Thoracic aorta (tissue), 2 donors: ENCODE results near the gene PRDM9. TPM values are rescaled to one million over a fixed set of nuclear protein-coding genes. Genes with fewer than 3 reads are reported as not detected.
"Not testable (repeated sequence)": the region's sequence is repeated elsewhere in the genome, so short reads cannot be mapped to it uniquely, and the experiment has no call there.

ENCODE experiments used
- ATAC-seq: fragments of 150-250 bp; one replicate; pipeline ENCODE4 v1.8.0; 2017; ENCODE audit warnings: low read depth; ENCODE audit not compliant: insufficient number of reproducible peaks, low FRiP score
- DNase-seq: peaks from one replicate; pipeline ENCODE4 v3.0.0-alpha.2; 2020; ENCODE audit warnings: low spot score
- H3K27ac ChIP-seq, 2 donors: fragments of 200-600 bp; sonication (generic); 1 replicate in 1 of 2; 2 replicates in 1 of 2; pipeline ENCODE4 v1.5.1; 2016; ENCODE audit warnings: mild to moderate bottlenecking in 2 of 2, moderate library complexity in 2 of 2
- H3K27me3 ChIP-seq: fragments of 200-600 bp; sonication (generic); replicated peaks from 2 replicates; pipeline ENCODE4 v1.6.0; 2016; ENCODE audit warnings: mild to moderate bottlenecking; ENCODE audit not compliant: insufficient read depth
- H3K36me3 ChIP-seq: fragments of 200-600 bp; sonication (generic); one replicate; pipeline ENCODE4 v1.5.1; 2016
- H3K4me1 ChIP-seq, 2 donors: fragments of 200-600 bp; sonication (generic); 1 replicate in 1 of 2; 2 replicates in 1 of 2; pipeline versions ENCODE4 v1.5.1 to v1.6.0; 2016; ENCODE audit warnings: low read depth in 2 of 2, mild to moderate bottlenecking in 1 of 2; ENCODE audit not compliant: control insufficient read depth in 1 of 2
- H3K4me3 ChIP-seq: fragments of 200-600 bp; sonication (generic); 2 replicates; pipeline ENCODE4 v1.5.1; 2016; ENCODE audit warnings: mild to moderate bottlenecking
- H3K9me3 ChIP-seq: fragments of 200-600 bp; sonication (generic); 2 replicates; pipeline ENCODE4 v1.5.1; 2016
- total RNA-seq, 2 donors: library from RNA; depleted of rRNA; stranded (reverse); fragments of >200 nt; gene quantifications; one replicate each; pipeline versions ENCODE4 v1.1.0 to v1.2.3, GENCODE V29; 2016
- TF ChIP-seq, protein P1 (sequence below): fragments of 200-600 bp; sonication (generic); IDR thresholded peaks from one replicate; pipeline ENCODE4 v1.5.1; 2019; ENCODE audit warnings: antibody characterized with exemption

PRDM9 gene
- total RNA-seq, 2 donors from 2014 or later, result not detected

DNA sequence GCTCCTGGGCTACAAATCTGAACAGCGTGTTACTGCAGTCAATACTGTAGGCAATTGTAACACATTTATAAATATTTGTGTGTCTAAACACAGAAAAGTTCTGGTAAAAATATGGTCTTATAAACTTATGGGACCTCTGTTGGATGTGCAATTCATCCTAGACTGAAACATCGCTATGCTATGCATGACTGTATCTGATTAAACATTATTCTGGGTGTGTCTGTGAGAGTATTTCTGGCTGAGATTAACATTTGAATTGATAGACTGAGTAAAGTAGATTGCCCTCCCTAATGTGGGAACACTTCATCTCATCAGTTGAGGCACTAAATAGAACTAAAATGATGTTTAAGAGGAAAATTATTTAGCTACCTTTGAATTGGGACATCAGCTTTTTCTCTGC lies 24.3 kb upstream of the PRDM9 start:
- no peak for DNase-seq
- no peak for ATAC-seq
- TF ChIP-seq, protein P1, sequence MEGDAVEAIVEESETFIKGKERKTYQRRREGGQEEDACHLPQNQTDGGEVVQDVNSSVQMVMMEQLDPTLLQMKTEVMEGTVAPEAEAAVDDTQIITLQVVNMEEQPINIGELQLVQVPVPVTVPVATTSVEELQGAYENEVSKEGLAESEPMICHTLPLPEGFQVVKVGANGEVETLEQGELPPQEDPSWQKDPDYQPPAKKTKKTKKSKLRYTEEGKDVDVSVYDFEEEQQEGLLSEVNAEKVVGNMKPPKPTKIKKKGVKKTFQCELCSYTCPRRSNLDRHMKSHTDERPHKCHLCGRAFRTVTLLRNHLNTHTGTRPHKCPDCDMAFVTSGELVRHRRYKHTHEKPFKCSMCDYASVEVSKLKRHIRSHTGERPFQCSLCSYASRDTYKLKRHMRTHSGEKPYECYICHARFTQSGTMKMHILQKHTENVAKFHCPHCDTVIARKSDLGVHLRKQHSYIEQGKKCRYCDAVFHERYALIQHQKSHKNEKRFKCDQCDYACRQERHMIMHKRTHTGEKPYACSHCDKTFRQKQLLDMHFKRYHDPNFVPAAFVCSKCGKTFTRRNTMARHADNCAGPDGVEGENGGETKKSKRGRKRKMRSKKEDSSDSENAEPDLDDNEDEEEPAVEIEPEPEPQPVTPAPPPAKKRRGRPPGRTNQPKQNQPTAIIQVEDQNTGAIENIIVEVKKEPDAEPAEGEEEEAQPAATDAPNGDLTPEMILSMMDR, result no peak

DNA sequence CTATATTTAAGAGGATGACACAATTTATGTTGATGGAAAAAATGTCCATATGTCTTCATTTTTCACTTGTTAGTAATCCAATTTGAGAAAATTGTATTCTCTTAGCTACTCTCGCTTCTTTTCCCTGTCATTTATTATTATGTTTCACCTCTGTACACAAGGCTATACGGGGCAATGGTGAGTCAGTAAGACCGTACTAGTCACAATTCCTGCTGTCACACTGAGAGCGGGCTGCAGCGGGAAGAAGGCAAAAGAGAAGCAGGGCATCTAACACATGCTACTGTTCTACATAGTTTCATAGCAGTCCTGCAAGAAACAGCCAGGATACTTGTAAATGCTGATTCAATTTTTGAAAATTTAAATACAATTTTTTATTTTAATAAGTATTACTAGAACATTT lies 23.3 kb upstream of the PRDM9 start:
- TF ChIP-seq, protein P1, result no peak
- Histone ChIP-seq H3K4me3 (no peak overlapping the region), H3K9me3 (no peaks in the 10 kb centered on the region), H3K36me3 (no peaks in the 10 kb centered on the region), H3K4me1 (no peaks in the 10 kb centered on the region), H3K27me3 (no peaks in the 10 kb centered on the region), H3K27ac (no peak overlapping the region)
- no peak for ATAC-seq
- no peak for DNase-seq

More for the DNA sequence above, 24.3 kb upstream of the PRDM9 start:
- Histone ChIP-seq H3K27ac (no peak overlapping the region), H3K27me3 (no peaks in the 10 kb centered on the region), H3K36me3 (no peaks in the 10 kb centered on the region), H3K4me1 (no peaks in the 10 kb centered on the region), H3K9me3 (no peaks in the 10 kb centered on the region), H3K4me3 (no peak overlapping the region)

DNA sequence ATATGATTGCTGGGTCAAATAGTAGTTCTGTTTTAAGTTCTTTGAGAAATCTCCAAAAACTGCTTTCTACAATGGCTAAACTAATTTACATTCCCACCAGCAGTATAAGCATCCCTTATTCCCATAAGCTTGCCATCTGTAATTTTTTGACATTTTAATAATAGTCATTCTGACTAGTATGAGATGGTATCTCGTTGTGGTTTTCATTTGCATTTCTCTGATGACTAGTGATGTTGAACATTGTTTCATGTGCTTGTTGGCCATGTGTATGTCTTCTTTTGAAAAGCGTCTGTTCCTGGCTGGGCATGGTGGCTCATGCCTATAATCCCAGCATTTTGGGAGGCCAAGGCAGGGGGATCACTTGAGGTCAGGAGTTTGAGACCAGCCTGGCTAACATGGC lies 21.2 kb upstream of the PRDM9 start:
- not testable (repeated sequence) for H3K36me3 ChIP-seq, DNase-seq, H3K27me3 ChIP-seq, H3K9me3 ChIP-seq, H3K4me3 ChIP-seq, ATAC-seq, H3K4me1 ChIP-seq, H3K27ac ChIP-seq

DNA sequence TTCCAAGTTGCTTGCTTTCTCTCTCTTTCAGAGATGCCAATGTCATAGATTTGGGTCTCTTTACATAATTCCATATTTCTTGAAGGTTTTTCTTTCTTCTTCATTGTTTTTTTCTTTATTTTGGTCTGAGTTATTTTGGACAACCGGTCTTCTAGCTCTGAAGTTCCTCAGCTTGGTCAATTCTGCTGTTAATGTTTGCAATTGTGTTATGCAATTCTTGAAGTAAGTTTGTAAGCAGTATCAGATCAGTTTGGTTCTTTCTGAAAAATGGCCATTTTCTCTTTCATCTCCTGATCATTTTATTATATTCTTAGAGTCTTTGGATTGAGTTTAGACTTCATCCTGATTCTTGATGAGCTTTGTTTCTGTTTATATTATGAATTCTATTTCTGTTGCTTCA lies 16.4 kb upstream of the PRDM9 start:
- DNase-seq (no peak), ATAC-seq (no peak)
- no peaks in the 10 kb centered on the region for H3K36me3 ChIP-seq
- TF ChIP-seq, protein P1, result no peak
- H3K4me3 ChIP-seq, result no peak overlapping the region
- no peaks in the 10 kb centered on the region for H3K4me1 ChIP-seq
- no peaks in the 10 kb centered on the region for H3K27me3 ChIP-seq
- no peak overlapping the region for H3K27ac ChIP-seq
- no peaks in the 10 kb centered on the region for H3K9me3 ChIP-seq

DNA sequence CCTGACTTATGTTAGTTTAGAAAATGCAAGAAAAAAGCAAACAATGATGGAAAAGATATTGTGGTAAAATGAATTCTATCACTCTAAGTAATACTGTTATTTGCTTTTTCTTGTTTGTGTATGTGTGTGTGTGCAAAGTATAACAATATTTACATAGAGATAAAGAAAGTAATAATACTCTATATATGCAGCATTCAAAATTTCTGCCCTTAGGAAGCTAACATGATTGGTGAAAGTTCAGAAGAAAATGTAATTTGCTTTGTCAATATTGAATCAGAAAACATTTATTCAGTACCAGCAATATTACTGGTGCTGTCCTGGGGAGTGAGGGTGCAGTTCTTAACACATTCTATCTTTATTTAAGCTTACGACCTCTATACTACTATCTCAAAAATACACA lies 12.9 kb upstream of the PRDM9 start:
- Histone ChIP-seq H3K27ac (no peak overlapping the region), H3K9me3 (no peaks in the 10 kb centered on the region), H3K36me3 (no peaks in the 10 kb centered on the region), H3K4me1 (no peaks in the 10 kb centered on the region), H3K27me3 (no peaks in the 10 kb centered on the region), H3K4me3 (no peak overlapping the region)
- TF ChIP-seq, protein P1, result no peak
- DNase-seq (no peak), ATAC-seq (no peak)

DNA sequence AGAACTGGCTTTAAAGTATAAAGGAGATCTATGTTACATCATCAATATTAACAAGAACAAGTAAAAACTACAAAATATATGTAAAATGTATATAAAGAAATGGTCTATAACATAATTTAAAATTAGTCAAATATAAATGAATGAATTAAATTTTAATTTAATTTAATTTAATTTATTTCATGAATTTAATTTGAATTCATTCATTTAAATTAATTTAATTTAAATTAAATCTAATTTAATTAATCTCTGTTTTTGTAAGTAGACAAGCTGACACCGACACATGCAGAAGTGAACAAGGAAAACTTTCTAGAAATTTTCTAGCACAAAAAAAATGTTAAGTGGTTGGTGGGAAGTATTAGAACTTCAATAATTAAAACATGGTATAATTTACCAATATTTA lies 10.8 kb upstream of the PRDM9 start:
- DNase-seq (no peak), ATAC-seq (no peak)
- no peaks in the 10 kb centered on the region for H3K36me3 ChIP-seq
- no peaks in the 10 kb centered on the region for H3K9me3 ChIP-seq
- H3K4me3 ChIP-seq, result no peak overlapping the region
- no peak overlapping the region for H3K27ac ChIP-seq
- H3K4me1 ChIP-seq, result no peaks in the 10 kb centered on the region
- TF ChIP-seq, protein P1, result no peak
- H3K27me3 ChIP-seq, result no peaks in the 10 kb centered on the region
